NCI-H345 (cell line): ENCODE results near the gene SMAD4.
"Not testable (repeated sequence)": the region's sequence is repeated elsewhere in the genome, so short reads cannot be mapped to it uniquely, and the experiment has no call there.

ENCODE experiments used
- DNase-seq: peaks from one replicate; lab custom pipeline; 2025; lab: John Stamatoyannopoulos, UW

Gene SMAD4

DNA sequence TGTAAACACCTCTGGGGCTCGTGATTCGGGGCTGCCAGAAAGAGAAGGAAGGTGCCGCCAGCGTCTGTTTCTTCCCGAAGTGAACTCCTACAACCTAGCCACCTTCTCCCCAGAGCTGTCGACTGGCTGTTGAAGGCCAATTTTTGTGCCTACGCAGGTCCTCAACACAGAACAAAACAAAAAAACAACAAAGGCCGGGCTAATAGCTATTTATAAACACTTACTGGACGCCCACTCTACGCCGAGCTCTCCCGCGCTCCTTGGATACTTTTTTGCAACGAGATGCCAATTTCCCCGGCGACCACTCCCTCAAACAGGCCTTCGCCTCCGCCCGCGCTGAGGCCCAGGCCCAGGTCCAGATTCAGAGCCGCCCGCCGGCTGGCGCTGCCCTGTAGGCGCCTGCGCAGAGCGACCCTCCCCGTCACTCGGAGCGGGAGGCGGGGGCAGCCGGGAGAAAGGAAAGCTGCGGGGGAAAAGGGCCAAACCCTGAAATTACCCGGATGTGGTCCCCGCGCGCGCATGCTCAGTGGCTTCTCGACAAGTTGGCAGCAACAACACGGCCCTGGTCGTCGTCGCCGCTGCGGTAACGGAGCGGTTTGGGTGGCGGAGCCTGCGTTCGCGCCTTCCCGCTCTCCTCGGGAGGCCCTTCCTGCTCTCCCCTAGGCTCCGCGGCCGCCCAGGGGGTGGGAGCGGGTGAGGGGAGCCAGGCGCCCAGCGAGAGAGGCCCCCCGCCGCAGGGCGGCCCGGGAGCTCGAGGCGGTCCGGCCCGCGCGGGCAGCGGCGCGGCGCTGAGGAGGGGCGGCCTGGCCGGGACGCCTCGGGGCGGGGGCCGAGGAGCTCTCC, at the start of gene SMAD4:
SMAD4 (plus strand) TSS at position 520 of the 843 bp plus-strand sequence. CDS start 16,834 bp downstream, outside the sequence.
- peak; percentile 96 for DNase-seq

GRCh38 chr18:50981381-50981780, 48.6 kb upstream of the SMAD4 start:
- DNase-seq: no peak

DNA sequence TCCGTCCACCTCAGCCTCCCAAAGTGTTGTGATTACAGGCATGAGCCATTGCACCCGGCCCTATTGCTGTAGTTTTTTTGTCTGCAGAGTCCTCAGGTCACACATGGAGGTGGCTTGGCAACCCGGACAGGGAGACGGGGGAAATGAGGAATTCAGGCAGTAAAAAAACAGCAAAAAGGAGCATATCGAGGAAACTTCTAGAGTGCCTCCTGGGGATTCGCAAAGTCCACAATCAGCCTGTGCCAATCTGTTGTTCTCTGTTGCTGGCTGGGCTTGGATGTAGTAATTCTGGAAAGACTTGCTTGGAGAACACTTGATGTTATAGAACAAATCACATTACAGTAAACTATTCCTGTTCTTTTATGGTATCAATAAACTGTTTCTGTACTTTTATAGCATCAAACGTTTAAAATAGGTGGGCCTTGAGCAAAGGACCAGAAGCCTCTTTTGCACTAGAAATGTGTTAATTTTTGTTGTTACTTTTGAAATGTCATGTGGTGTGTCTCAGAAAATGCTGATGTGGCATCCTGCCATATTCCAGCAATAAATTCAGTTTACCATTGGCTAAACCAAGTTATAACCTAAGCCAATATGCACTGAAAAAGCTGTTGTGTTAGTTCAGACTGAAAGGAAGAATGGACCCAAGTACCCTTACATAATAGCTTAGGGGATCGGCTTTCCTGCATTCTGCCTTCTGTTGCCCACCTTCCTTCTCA, 47.8 kb upstream of the SMAD4 start:
- DNase-seq: no peak

DNA sequence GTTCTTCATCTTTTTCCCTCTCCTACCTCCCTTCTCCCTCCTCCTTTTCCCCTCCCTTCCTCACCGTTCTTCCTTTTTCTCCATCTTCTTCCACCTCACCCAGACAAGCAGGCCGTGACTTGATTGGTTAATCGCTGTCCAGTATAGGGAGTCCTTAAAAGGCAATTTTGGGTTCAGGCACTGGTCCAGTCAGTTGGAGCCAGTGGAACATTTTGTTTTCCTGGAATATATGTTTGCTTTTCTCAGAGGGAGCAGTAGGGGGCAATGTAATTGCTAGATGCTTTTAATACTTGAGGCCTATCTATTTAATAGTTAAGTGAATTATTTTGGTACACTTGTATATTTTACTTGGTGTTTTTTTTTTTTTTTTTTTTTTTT, 47.2 kb upstream of the SMAD4 start:
- DNase-seq: no peak

DNA sequence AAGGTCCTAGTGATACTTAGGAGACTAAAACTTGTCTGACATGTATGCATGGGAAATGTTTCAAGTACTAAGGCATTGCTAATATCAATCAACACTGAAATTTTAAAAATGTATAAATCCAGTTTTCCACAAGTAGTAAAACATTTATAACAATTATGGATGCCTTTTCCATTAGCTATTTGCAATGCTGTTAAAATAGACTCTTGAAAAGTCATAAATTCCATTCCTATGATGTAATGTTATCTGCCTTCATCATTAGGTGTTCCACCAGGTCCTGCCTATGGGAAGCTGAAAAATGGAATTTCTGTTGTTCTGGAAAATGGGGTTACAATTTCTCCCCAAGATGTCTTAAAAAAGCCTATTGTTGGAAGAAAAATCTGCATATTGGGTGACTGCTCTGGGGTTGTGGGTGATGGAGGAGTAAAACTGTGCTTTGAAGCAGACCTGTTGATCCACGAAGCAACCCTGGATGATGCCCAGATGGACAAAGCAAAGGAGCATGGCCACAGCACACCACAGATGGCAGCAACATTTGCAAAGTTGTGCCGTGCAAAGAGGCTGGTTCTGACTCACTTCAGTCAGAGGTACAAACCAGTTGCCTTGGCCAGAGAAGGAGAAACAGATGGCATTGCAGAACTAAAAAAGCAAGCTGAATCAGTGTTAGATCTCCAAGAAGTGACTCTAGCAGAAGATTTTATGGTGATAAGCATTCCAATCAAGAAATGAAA, 43.5 kb upstream of the SMAD4 start:
- DNase-seq: no peak

- no peak for DNase-seq
Measured at GRCh38 chr18:50987261-50987660, 42.8 kb upstream of the SMAD4 start.

GRCh38 chr18:50989711-50990110, 40.3 kb upstream of the SMAD4 start:
- DNase-seq: no peak

DNA sequence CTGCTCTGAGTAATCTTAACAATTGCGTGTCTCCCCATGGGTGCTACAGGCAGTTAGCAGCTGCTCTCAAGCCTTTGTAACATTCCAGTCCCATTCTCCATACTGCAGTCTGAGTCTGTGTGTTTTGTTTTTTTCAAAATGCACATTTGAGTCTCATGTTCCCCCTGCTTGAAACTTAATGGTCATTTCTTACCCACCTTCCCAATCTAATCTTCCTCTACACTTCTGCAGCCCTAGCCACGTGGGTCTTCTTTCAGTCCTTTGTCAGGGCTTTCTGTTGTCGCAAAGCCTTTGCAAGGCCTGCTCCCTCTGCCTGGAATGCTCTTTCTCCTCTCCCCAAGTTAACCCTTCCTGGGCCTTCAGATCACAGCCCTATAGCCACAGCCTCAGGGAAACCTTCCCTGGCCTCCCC, 37.7 kb upstream of the SMAD4 start:
- DNase-seq: no peak

DNA sequence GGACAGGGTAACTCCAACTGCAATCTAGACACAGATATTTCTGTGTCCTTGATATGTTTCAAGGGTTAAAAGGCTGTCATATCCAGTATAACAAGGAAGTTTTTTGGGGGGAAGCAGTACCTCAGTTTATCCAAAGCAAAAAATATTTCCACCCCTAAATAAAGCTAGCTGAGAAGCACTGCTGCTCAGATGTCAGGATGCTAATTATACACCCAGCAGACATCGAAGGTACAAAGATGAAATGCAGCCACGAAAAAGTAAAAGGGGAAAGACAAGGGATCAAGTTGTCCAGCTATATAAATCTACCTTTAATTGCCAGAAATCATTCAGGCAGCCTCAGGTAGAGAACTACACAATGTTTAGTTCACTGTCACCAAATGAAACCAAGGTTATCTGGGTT, 36.0 kb upstream of the SMAD4 start:
- DNase-seq: no peak

DNA sequence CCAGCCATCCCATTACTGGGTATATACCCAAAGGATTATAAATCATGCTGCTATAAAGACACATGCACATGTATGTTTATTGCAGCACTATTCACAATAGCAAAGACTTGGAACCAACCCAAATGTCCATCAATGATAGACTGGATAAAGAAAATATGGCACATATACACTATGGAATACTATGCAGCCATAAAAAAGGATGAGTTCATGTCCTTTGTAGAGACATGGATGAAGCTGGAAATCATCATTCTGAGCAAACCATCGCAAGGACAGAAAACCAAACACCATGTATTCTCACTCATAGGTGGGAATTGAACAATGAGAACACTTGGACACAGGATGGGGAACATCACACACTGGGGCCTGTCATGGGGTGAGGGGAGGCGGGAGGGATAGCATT, 26.8 kb upstream of the SMAD4 start:
- not testable (repeated sequence) for DNase-seq

GRCh38 chr18:51006061-51006818, 23.8 kb upstream of the SMAD4 start:
- no peak for DNase-seq

DNA sequence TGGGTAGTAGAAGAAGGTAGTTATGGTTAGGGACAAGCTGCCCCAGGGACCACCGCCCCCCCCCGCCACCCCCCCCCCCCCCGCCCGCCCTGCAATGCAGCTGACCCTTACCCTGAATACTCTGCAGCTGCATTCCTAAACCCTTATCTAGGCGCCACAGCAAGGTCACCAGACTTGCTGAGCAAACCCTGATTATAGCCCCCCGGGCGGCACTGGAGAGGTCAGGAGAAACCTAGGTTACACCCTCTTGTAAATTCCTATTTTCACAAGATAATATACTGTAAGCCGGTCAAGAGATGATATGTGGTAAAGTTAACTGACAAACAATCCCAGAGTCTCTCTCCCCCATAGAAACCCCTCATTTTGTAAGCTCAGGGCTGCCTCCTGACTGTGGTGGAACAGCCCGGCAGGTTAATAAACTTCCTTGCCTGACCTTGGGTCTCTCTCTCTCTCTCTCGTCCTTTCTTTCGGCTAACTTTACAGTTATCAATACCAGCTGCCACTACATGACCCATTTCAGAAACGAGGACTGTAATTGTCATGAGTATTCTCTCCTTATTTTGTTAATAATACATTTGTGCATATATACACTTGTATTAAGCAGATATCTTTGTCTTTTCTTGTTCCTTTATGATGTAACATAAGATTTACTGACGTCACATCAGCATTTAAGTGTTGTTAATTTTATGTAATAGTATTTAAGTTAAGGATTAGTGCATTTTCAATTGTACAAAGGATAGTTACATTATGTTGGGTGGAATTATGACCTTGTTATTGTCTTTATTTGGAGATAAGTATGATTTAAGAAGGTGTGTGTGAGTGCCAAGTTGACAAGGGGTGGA, 22.8 kb upstream of the SMAD4 start:
- DNase-seq: no peak

DNA sequence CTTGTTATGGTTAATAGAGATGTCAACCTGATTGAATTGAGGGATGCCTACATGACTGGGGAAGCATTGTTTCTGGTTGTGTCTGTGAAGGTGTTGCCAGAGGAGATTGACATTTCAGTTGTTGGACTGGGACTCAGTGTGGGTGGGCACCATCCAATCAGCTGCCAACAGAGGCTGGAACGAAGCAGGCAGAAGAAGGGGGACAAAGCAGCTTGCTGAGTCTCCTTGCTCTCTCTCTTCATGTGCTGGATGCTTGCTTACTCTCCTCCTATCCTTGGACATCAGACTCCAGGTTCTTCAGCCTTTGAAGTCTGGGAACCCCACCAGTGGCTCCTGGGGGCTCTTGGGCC, 22.2 kb upstream of the SMAD4 start:
- DNase-seq: no peak

GRCh38 chr18:51009072-51009471, 20.9 kb upstream of the SMAD4 start:
- DNase-seq: peak; percentile 79

GRCh38 chr18:51010218-51010617, 19.8 kb upstream of the SMAD4 start:
- no peak for DNase-seq

GRCh38 chr18:51011709-51012108, 18.3 kb upstream of the SMAD4 start:
- no peak for DNase-seq

DNA sequence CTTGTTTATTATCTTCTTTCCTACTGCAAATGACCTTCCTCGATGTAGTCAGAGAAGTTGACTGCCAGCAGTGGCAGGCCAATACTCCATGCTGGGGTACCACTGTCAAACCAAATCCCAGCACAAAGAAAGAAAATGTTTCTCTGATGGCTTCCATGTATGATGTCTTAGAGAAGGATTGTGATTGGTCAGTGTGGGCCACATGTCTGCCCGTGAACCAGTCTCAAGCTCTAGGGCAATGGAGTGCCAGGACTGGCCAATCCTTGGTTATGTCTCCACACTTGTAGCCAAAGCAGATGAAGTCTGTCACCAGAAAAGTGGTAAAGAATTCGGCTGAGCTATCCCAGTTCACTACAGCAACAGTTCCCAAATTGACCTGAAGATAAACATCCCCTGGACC, 17.6 kb upstream of the SMAD4 start:
- no peak for DNase-seq

DNA sequence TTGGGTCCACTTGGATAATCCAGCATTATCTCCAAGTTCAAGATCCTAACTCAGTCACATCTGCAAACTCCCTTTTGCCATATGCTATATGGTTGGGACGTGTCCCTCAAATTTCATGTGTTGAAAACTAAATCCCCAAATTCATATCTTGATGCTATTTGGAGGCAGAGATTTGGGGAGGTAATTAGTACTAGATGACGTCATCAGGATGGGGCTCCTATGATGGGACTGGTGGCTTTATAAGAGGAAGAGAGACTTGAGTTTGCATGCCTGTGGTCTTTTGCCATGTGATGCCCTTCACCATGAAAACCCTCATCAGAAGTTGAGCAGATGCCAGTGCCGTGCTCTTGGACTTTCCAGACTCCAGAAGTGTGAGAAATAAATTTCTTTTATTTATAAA, 16.8 kb upstream of the SMAD4 start:
- no peak for DNase-seq

GRCh38 chr18:51017140-51017879, 12.7 kb upstream of the SMAD4 start:
- no peak for DNase-seq

DNA sequence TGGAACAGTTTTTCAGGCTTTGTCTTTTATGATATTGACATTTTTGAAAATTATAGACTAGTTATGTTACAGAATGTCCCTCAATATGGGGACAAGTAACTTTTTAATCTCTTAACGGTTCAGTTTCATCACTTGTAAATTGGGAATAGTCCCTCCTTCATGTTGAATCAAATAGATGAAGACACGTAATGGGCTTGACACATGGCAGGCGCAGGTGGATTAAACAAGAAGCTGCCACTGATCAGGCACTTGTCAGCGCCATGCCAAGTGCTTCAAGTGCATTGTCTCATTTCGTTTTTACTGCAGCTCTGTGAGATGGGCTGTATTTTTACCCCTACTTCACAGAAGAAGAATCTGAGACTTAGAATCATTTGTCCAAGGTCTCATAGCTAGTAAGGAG, 9.5 kb upstream of the SMAD4 start:
- no peak for DNase-seq
